ENCODE results near the gene GNG7.

DNA sequence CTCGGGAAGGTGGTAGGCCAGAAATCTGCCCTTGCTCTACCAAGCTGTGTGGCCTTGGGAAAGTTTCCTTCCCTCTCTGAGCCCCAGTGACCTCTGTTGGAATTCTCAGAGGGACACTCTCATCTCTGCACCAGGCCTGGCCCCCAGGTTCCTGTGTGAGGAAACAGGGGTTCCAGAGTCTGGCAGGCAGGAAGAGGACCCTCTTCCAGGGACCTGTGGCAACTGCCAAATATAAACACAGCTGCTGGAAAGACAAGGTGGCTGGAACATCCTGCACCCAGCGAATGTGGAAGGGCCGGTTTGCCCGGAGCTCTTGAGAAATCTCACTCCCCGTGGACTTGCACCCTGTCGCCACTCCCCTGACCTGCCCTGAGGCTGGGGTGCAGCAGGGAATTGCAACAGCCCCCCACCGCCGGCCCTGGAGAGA lies 173.8 kb downstream of the GNG7 start:
- TF ChIP-seq, protein P1, sequence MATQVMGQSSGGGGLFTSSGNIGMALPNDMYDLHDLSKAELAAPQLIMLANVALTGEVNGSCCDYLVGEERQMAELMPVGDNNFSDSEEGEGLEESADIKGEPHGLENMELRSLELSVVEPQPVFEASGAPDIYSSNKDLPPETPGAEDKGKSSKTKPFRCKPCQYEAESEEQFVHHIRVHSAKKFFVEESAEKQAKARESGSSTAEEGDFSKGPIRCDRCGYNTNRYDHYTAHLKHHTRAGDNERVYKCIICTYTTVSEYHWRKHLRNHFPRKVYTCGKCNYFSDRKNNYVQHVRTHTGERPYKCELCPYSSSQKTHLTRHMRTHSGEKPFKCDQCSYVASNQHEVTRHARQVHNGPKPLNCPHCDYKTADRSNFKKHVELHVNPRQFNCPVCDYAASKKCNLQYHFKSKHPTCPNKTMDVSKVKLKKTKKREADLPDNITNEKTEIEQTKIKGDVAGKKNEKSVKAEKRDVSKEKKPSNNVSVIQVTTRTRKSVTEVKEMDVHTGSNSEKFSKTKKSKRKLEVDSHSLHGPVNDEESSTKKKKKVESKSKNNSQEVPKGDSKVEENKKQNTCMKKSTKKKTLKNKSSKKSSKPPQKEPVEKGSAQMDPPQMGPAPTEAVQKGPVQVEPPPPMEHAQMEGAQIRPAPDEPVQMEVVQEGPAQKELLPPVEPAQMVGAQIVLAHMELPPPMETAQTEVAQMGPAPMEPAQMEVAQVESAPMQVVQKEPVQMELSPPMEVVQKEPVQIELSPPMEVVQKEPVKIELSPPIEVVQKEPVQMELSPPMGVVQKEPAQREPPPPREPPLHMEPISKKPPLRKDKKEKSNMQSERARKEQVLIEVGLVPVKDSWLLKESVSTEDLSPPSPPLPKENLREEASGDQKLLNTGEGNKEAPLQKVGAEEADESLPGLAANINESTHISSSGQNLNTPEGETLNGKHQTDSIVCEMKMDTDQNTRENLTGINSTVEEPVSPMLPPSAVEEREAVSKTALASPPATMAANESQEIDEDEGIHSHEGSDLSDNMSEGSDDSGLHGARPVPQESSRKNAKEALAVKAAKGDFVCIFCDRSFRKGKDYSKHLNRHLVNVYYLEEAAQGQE (IDR thresholded peaks at IDR 0.05; ENCODE audit: low read depth, low read length) = no peak
- TF ChIP-seq MXI1 (IDR thresholded peaks at IDR 0.05; ENCODE audit: low read depth, low read length) = no peak
- TF ChIP-seq, protein P2, sequence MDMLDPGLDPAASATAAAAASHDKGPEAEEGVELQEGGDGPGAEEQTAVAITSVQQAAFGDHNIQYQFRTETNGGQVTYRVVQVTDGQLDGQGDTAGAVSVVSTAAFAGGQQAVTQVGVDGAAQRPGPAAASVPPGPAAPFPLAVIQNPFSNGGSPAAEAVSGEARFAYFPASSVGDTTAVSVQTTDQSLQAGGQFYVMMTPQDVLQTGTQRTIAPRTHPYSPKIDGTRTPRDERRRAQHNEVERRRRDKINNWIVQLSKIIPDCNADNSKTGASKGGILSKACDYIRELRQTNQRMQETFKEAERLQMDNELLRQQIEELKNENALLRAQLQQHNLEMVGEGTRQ (IDR thresholded peaks at IDR 0.05; ENCODE audit: borderline replicate concordance, low read depth, low read length) = no peak
- TF ChIP-seq NFIC (IDR thresholded peaks at IDR 0.05; ENCODE audit: borderline replicate concordance) = no peak
- TF ChIP-seq NRF1 (IDR thresholded peaks at IDR 0.05; ENCODE audit: low read depth, low read length) = no peak
- TF ChIP-seq, protein P3, sequence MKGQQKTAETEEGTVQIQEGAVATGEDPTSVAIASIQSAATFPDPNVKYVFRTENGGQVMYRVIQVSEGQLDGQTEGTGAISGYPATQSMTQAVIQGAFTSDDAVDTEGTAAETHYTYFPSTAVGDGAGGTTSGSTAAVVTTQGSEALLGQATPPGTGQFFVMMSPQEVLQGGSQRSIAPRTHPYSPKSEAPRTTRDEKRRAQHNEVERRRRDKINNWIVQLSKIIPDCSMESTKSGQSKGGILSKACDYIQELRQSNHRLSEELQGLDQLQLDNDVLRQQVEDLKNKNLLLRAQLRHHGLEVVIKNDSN (IDR thresholded peaks at IDR 0.05; ENCODE audit: borderline replicate concordance, low read depth) = no peak
- TF ChIP-seq, protein P4, sequence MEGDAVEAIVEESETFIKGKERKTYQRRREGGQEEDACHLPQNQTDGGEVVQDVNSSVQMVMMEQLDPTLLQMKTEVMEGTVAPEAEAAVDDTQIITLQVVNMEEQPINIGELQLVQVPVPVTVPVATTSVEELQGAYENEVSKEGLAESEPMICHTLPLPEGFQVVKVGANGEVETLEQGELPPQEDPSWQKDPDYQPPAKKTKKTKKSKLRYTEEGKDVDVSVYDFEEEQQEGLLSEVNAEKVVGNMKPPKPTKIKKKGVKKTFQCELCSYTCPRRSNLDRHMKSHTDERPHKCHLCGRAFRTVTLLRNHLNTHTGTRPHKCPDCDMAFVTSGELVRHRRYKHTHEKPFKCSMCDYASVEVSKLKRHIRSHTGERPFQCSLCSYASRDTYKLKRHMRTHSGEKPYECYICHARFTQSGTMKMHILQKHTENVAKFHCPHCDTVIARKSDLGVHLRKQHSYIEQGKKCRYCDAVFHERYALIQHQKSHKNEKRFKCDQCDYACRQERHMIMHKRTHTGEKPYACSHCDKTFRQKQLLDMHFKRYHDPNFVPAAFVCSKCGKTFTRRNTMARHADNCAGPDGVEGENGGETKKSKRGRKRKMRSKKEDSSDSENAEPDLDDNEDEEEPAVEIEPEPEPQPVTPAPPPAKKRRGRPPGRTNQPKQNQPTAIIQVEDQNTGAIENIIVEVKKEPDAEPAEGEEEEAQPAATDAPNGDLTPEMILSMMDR (IDR thresholded peaks at IDR 0.05) = no peak
- TF ChIP-seq GABPA (IDR thresholded peaks at IDR 0.05; ENCODE audit: low read depth) = no peak
- TF ChIP-seq FOSL2 (IDR thresholded peaks at IDR 0.05; ENCODE audit: borderline replicate concordance, low read depth) = no peak
